Astrocyte of the cerebellum (primary cell): ENCODE data around the gene EPC1.

Experiments
- DNase-seq: peaks from one replicate; pipeline ENCODE4 v3.0.0-alpha.2; 2011; ENCODE audit warnings: low read depth
- H3K4me3 ChIP-seq: 2 replicates; pipeline ENCODE4 v1.5.1; 2011; ENCODE audit warnings: mild to moderate bottlenecking, low read depth, low read length, moderate library complexity
- CTCF ChIP-seq: IDR thresholded peaks from 2 replicates; pipeline ENCODE4 v1.5.1; 2012; ENCODE audit warnings: low read length, low read depth, moderate library complexity, mild to moderate bottlenecking; ENCODE audit errors: missing control alignments
- in situ Hi-C: cut with HindIII; loops from 2 replicates; pipeline ENCODE4 v1.10.0; 2017; ENCODE audit warnings: low sequenced_read_pairs

The EPC1 gene

GRCh38 chr10:32317795-32318357 is 29.1 kb downstream of the EPC1 start:
- no peak overlapping the region for H3K4me3 ChIP-seq
- in situ Hi-C loops = no loop called here
- DNase-seq = no peak
- no peak for TF ChIP-seq CTCF

- in situ Hi-C loops = no loop called here
- no peak for DNase-seq
- H3K4me3 ChIP-seq = no peak overlapping the region
- TF ChIP-seq CTCF = no peak
These were observed 31.5 kb downstream of the EPC1 start for GRCh38 chr10:32315424-32315823.

GRCh38 chr10:32314588-32314987 is 32.4 kb downstream of the EPC1 start:
- in situ Hi-C loops = no loop called here
- no peak overlapping the region for H3K4me3 ChIP-seq
- DNase-seq = no peak
- TF ChIP-seq CTCF = no peak

GRCh38 chr10:32308027-32308603 is 38.8 kb downstream of the EPC1 start:
- no peak overlapping the region for H3K4me3 ChIP-seq
- TF ChIP-seq CTCF = no peak
- in situ Hi-C loops = no loop called here
- DNase-seq = no peak

- TF ChIP-seq CTCF = no peak
- no peak overlapping the region for H3K4me3 ChIP-seq
- in situ Hi-C loops = no loop called here
- no peak for DNase-seq
These were observed 39.3 kb downstream of the EPC1 start for GRCh38 chr10:32307609-32308008.

- in situ Hi-C loops = no loop called here
- H3K4me3 ChIP-seq = no peak overlapping the region
- TF ChIP-seq CTCF = no peak
- DNase-seq = no peak
These were observed 47.5 kb downstream of the EPC1 start for GRCh38 chr10:32299354-32299980.
